HPDE6-E6E7 (cell line): ENCODE data around the gene XRN1.
"Not testable (repeated sequence)": the region's sequence is repeated elsewhere in the genome, so short reads cannot be mapped to it uniquely, and the experiment has no call there.

Source experiments
- DNase-seq: peaks from one replicate; pipeline ENCODE4 v3.0.0; 2011; ENCODE audit warnings: missing footprints; ENCODE audit errors: extremely low spot score

XRN1 gene

DNA sequence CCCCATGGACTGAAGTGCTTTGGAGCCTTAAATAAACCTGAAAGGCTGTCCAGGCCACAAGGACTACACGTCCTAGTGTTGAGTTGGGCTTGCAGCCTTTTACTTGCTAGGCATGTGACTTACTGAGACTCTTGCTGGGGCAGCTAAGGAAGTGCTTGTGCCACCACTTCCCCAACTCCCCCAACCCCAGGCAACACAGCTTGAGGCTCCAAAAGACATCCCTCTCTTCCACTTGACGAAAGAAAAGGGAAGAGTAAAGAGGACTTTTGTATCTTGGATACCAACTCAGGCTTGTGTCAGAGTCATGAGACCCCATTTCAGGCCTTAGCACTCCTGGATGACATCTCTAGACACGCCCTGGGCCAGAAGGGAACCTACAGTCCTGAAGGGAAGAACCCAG lies 109.8 kb downstream of the XRN1 start:
- no peak for DNase-seq

- DNase-seq, result no peak
These were observed 115.4 kb downstream of the XRN1 start for GRCh38 chr3:142332390-142332789.

GRCh38 chr3:142324275-142324953 lies 123.4 kb downstream of the XRN1 start:
- not testable (repeated sequence) for DNase-seq

DNA sequence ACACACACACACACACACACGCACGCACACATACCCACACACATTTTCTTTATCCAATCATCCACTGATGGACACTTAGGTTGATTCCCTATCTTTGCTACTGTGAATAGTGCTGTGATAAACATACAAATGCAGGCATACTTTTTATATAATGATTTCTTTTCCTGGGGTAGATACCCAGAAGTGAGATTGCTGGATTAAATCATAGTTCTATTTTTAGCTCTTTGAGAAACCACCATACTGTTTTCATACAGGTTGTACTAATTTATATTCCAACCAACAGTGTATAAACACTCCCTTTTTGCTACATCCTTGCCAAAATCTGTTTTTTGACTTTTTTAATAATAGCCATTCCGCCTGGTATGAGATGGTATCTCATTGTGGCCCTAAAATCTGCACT lies 127.9 kb downstream of the XRN1 start:
- DNase-seq, result no peak

DNA sequence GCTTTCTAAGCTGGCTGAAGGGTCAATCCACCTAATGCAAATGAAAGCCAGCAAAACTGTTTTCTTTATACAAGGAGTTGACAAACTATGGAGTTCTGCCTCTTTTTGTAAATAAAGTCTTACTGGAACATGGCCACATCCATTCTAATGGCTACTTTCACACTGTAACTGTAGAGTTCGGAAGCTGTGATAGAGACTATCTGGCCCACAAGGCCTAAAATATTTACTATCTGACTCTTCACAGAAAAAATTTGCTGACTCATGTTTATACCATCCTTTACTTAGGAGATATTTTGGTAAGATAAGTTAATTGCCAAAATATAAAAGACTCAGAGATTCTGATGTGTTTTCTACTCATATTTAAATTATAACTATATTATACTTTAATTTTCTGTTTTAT lies 128.7 kb downstream of the XRN1 start:
- DNase-seq, result no peak

DNA sequence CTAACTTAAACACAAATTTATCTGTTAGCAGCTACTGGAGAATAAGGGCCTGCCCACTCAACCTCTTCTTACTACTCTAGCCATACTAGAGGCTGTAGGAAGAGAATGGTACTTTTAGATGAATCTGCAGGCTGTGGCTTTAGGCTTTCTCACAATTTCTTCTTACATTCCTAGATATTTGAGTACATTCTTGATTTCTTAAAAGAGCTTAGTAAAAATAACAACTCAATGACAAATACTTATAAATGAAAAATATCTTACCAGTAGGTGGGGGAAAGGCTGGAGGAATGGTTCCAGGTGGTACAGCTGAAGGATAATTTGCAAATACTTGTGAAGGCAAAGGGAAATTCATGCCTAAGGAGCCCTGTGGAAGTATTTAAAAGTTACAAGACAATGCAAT lies 129.5 kb downstream of the XRN1 start:
- DNase-seq, result no peak

GRCh38 chr3:142315978-142316388 lies 131.9 kb downstream of the XRN1 start:
- not testable (repeated sequence) for DNase-seq

DNA sequence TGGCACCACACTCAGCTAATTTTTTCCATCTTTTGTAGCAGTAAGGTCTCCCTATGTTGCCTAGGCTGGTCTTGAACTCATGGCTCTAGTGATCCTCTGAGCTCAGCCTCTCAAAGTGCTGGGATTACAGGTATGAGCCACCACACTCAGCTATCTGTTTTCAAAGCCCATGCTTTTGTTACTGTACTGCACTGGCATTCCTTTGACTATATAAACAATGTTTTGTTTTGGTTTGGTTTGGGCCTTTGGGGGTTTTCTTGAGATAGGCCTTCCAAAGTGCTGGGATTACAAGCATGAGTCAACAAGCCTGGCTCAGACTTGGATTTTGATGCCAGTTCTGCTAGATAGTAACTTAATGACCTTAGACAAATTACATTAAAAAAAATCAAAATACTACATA lies 132.8 kb downstream of the XRN1 start:
- DNase-seq, result no peak

DNA sequence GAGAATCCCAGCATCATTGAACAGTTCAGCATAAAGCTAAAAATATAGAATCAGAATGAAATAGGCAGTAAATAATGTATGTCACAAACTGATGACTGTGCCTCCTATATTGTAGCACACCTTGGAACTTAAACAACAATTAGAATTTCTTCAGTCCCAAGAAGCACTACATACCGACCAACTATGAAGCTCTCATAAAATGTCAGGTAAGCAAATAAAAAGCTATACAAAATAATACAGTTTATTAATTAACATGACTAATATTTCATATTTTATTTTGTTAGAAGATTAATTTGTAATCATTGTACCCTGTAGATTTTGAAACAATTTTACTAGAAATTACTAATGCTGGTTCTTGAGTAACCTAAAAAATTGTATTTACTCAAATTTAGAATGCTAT lies 137.4 kb downstream of the XRN1 start:
- DNase-seq, result no peak

DNA sequence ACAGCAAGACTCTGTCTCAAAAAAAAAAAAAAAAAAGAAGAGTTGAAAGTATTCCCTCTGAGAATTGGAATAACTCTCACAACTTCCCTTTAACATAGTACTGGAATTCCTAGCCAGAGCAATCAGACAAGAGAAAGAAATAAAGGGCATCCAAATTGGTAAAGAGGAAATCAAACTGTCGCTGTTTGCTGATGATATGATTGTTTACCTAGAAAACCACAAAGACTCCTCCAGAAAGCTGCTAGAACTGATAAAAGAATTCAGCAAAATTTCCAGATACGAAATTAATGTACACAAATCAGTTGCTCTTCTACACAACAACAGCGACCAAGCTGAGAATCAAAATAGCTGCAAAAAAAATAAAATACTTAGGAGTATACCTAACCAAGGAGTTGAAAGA lies 145.0 kb downstream of the XRN1 start:
- DNase-seq, result not testable (repeated sequence)

DNA sequence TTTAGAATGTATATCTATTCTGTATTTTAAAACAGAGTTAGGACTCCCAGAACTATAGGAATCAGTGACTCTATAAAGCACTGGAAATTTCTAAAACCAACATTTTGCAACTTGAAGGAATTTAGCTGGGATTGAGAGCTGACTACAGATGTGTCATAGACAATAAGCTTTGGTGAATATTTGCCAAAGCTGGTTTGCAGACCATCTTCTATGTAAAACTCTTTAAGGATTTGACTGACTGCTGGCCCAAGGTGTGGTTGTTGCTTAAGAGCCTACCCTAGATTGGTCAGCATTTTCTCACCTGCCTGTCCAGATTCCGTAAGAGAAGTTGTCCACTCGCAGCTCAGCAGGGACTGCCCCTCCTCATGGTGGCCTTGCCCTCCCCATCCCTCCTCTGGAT lies 149.2 kb downstream of the XRN1 start:
- DNase-seq, result no peak

- DNase-seq, result no peak
These were observed 151.3 kb downstream of the XRN1 start for GRCh38 chr3:142296507-142296906.

DNA sequence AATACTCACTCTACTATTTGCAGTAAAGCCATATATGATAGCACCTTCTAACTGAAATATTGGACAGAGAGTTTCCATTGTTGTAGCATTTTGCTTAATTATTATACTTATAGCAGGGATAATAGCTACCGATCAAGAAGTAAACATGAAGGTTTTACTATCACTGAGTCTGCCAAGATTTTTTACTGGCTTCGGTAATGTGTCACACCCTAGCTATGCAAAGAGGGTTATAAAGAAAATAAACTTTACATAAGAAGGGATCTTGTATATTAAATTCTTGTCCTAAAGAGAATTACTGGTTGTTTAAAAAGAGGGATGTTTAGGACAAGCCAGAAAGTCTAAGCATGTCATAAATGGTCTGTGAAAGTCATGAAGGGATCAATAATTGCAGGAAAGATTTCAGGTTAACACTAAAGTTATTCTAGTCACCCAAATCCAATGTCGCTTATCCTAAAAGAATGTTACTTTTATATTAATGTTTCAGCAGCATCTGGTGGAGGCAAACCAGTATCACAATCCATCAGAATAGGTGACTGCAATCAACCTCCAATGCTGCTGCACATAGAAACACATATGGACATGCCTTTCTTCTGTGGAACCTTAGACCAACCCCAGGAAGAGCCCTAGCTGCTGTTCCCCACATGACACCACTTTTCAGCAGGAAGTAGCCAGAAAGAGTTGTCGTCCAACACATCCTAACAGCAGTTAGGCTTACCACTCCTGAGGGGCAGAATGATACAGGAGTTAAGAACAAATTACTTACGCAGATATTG lies 159.8 kb downstream of the XRN1 start:
- no peak for DNase-seq

DNA sequence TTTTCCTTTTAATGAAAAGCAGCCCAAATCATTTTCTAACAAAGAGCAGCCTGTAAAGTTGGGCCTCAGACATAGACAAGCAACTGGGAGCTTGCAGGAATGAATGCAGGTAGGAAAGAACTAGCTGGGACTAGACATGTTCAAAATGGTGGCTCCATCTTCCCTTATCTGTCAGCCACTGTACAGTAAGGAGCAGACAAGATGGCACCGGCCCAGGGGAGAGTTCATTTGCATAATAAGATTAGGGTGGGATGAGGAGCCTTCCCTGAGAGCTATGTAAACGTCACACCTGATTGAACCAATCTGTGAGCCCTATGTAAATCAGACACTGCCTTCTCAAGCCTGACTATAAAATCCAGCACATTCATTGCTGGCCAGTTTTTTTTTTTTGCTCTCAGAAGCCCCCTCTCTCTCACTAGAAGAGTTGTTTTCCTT lies 162.7 kb downstream of the XRN1 start:
- DNase-seq, result no peak

GRCh38 chr3:142282503-142282902 lies 165.3 kb downstream of the XRN1 start:
- no peak for DNase-seq

DNA sequence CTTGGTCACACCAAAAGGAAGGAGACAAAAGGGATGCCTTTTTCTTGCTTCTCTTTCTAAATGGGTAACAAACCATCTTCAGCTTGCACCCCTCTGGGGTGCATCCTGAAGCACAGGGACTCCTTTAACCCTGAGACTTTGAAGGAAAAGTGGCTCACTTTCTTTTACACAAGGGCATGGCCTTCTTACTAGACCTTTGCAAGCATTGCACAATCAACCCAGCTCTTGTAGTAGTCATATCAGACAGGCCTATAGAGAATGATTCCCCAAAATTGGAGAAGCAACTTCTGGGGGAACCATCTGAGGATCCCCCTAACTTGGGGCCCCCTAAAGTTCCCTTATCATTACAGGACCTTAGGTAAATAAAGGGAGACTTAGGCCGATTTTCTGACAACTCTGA lies 166.4 kb downstream of the XRN1 start:
- no peak for DNase-seq

DNA sequence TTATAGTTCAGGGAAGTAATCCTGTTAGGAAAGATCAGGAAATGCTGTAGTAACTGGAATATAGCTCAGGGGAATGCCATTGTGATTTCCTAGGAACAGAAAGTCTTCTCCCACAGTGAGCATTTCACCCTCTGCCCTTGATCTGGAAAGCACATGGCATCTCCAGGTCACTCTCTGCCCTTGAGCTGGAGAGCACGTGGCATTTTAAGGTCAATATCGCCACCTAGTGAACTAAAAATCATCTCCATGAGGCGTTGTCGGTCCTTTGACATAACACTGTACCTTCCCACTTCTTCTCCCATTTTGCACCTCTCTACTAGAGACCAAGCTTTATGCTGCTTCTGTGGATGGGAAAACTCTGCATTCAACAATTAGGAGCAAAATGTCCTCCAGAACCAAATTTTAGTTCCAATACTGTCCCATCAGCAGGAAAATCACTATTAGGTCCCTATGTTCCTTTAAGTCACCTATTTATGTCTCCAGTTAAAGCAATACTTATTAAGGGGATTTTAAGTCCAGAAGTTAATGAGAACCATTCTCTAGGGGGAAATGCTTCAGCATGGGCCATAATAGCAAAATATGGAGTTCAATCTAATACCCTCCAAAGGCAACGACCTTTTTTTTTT lies 167.8 kb downstream of the XRN1 start:
- peak; percentile 63 for DNase-seq

DNA sequence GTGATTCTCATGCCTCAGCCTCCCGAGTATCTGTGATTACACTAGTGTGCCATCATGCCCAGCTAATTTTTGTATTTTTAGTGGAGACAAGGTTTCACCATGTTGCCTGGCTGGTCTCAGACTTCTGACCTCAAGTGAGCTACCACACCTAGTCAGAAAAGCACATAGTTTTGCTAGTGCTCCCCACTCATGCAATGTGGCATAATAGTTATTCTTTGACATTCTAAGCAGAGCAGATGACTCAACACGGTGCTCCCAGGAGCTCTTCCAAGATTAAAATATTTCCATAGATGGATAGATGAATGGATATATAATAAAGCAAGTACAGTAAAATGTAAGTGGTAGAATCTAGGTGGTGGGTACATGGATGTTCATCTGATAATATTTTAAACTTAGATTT lies 169.4 kb downstream of the XRN1 start:
- no peak for DNase-seq

DNA sequence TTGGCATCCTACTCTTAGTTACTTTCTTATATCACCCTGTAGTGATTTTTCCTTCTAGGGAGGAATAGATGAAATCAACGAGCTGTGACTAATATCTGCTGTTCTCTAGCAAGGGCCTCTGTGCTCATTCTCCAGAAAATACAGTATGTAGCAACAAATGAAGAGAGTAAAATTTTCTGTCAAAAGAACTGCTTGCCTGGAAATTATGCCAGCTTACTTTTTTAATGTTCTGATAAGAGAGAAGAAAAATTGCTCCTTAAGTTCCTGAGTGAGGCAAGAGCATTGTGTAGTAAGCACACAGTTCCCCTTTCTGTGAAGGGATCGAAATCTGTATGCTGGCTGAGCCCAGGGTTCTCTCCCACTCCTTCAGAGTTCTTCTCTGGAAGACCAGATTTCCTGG lies 171.1 kb downstream of the XRN1 start:
- no peak for DNase-seq

- no peak for DNase-seq
These were observed 172.0 kb downstream of the XRN1 start for GRCh38 chr3:142275856-142276255.

DNA sequence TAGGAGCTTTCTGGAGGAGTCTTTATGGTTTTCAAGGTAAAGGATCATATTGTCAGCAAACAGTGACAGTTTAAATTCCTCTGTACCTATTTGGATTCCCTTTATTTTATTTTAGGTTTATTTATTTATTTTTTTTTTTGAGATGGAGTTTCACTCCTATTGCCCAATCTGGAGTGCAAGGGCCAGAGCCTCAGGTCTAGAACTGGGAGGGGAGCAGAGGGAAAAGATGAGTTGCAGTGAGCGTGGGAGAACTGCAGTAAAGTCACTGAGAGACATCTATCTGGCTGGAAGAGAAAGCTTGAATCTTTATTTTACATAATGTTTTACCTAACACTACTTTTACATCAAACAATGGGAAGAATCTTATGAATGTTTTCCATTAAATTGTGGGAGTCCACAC lies 172.9 kb downstream of the XRN1 start:
- DNase-seq, result no peak

DNA sequence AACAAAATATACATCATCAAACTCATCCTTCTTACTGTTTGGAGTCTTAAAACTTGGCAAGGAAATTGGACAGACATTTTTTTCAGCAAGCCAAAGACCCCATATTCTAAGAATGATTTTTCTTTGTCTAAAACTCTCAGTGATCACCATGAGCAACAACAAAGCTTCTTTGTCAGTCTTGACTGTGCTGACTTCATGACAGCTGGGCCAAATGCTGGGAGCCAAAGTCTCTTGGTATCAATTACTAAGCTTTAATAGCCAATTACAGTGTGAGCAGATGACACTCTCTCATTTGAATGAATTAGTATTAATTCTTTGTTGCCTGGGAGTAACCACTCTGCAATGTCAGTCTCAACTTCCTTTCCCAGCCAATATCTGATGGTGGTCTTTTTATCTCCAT lies 174.3 kb downstream of the XRN1 start:
- DNase-seq, result no peak
